Measurements from ENCODE around the gene SPTSSB.

- TF ChIP-seq CTCF (IDR thresholded peaks at IDR 0.05; ENCODE audit: low read depth, low read length, missing input control) (no peak), MAX (IDR thresholded peaks at IDR 0.05) (no peak), FOXA1 (IDR thresholded peaks at IDR 0.05) (no peak)
These were observed 1.8 kb downstream of the SPTSSB start for GRCh38 chr3:161369531-161369930.

Measured in liver (tissue), 2 donors.